Stimulated activated CD4-positive, alpha-beta T cell treated with anti-CD3 and anti-CD28 coated beads, Interleukin-1b, Interleukin-23, amount 100 ng/mL, for 48 hours (primary cell): Measurements from ENCODE around the gene MTFMT.
A peak's percentile ranks its signal among the peaks of the same experiment; 100 is the strongest.

Experiments used
- DNase-seq: peaks from one replicate; pipeline ENCODE4 v3.0.0-alpha.2; 2020

MTFMT gene

DNA sequence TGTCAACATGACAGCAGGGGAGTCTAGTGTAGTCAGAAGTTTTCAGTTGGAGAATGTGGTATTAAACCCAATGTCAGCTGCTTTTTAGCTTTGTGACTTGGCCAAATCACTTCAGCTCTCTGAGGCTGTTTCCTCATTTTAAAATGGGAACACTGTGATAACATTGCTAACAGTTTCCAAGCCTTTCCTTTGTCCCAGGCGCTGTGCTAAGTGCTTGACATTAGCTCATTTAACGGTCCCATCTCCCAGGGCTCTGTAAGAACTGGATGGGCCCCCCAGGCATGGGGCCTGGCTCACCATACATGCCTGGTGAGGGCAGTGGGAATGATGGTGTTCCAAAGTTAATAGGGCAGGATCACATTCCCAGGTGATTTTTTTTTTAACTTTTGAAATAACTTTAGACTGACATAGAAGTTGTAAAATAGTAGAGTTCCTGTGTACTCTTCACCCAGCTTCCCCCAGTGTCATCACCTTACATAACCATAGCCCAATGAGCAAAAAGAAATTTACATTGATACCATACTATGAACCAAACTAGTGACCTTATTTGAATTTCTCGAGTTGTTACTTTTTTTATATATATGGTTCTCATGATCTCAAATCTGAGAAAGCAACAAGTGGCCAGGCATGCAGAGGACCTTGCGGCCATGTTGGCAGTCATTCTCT lies 30.6 kb upstream of the MTFMT start:
- DNase-seq: no peak

DNA sequence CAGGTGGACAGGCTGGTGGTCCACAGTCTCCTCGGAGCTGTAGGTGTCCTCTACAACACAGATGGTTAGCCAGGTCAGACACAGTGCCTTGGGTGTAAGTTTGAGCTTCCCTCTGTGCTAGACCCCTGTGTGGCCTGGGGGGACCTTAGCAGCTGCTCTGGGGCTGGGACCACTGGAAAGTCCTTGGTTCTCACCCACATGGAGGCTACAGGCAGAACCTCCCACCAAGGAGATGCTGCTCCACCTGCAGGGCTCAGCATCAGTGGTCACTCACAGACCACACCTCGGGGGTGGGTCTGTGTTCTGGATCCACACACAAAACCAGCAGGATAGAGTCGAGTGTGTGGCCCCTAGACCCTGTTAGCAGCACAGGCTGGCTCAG lies 29.9 kb upstream of the MTFMT start:
- DNase-seq: no peak

DNA sequence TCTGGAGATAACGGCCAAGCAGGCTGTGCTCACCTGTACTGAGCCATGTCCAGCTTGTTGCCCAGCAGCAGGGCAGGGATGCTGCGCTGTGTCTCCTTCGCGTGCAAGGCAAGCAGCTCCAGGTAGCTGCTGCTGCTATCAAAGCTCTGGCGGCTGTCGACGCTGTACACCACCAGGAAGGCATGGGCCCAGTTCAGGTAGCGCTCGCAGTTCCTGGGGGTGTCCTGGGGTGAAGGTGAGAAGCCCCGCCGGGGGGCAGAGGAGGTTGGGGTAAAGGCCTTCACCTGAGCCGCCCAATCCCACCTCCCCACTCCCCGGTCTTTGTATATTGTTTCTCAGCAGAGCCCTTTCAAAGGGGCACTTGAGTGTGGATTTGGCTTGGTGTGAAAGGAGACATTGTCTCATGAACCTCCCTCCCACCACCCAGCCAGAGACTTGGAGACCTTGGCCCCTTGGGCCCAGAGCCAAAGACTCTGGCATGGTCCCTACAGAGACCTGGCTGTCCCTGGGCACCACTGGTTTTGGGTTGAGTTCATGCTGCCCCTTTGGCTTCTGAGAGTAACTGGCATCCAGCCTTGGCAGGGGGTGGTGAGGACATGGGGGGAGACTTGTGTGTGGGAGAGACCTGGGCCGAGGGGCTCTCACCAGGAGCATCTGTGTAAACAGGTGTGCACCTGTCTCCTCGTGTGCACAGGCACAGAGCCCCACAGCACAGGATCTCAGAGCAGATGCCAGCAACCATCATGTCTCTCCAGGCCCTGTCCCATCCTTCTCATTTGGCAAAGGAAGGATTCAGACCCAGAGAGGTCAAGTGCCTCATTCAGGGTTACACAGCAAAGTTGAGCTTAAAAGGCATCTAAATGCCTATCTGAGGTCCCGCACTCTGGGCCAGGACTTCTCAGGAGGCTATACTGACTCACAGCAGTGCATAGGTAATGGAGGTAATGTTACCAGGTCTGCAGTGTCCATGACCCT lies 29.2 kb upstream of the MTFMT start:
- DNase-seq: no peak

DNA sequence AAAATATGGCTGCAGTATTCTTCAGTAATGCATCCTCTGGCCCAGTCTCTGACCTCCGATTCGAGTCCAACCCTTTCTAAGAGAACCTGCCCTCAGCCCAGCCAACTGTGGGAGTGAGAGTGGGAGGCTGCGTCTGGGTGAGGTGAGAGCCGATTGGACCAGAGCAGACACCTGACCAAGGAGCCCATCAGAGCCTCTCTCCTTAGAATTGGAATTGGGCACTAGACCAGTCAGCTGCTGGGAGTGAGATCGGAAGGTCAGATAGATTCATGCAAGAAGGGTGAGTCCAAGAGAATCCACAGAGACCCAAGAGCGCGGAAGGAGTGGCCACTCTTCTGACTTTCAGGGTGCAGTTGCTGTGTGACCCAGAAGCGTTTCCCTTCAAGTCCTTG lies 28.1 kb upstream of the MTFMT start:
- DNase-seq: no peak

DNA sequence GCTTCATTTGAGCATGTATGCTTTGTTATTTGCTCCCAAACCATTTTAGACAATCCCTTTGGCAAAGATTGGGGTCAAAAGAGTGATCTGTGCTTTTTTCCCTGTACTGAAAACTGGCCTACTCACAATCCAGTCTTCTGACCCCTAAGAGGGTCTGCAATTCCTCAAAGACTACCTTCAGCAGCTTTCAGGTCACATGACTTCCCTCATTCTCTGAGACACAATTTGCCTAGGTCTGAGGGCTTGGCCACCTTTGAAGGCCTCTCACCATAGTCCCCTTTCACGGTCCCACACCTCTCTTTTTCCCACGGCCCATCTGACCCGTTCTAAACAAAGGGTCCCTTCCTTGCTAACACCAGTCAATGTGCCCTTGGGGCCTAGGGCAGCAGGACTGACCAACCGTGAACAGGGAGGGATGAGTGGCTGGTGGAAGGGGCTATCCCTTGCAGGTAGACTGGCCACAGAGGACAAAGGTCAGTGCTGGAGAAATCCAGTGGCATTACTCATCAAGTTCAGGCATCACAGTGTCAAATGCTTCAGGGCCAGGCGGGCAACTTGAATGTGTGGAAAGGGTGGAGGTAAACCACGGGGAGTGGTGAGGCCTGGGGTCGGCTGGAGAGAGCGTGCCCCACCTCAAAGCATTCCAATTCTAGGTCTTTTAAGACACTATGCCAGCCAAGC lies 27.6 kb upstream of the MTFMT start:
- DNase-seq: no peak

DNA sequence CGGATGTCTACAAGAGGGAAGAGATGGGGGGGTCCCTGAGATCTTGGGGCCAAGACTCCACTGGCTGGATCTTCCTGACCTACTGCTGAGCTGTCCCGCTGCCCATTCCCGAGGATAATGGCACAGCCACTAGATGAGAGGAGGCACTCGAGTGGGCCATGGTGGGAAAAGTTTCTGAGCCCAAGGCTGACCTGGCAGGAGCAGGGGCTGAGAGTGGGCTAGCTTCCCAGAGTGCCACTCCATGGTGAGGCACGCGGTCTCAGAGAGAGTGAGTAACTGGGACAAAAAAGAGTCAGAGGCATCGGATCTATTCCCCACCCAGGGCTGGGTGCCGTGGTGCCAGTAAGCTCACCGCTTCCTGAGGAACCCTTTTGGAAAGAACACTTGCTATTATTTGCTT lies 26.7 kb upstream of the MTFMT start:
- no peak for DNase-seq

DNA sequence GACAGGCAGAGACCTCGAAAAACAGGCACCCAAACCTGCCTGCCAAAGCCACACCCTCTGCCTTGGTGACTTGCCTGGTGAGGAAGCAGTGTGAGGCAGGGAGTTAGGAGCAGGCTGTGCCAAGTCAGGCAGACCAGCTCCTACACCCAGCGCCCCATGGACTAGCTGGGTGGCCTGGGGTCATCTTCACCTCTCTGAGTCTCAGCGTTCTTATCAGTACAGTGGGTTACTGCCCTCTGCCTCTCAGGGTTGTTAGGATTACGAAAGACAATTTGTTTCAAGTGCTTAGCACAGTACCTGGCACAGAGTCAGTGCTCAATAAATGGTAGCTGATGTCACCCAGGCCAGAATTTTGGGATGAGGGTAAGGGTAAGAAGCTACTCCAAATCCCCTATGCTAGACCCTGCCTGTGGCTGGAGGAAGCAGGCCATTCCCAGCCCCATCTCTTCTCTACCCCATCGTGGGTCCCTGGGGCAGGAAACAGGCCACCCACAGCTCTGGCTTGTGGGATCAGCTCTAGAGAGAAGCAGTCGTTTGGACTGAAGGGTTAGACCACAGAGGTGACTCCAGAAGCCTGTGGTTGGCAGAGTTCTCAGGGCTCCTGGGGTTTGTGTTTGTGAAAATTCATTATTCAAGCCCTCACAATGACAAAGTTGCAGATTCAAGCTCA lies 25.9 kb upstream of the MTFMT start:
- DNase-seq: no peak

DNA sequence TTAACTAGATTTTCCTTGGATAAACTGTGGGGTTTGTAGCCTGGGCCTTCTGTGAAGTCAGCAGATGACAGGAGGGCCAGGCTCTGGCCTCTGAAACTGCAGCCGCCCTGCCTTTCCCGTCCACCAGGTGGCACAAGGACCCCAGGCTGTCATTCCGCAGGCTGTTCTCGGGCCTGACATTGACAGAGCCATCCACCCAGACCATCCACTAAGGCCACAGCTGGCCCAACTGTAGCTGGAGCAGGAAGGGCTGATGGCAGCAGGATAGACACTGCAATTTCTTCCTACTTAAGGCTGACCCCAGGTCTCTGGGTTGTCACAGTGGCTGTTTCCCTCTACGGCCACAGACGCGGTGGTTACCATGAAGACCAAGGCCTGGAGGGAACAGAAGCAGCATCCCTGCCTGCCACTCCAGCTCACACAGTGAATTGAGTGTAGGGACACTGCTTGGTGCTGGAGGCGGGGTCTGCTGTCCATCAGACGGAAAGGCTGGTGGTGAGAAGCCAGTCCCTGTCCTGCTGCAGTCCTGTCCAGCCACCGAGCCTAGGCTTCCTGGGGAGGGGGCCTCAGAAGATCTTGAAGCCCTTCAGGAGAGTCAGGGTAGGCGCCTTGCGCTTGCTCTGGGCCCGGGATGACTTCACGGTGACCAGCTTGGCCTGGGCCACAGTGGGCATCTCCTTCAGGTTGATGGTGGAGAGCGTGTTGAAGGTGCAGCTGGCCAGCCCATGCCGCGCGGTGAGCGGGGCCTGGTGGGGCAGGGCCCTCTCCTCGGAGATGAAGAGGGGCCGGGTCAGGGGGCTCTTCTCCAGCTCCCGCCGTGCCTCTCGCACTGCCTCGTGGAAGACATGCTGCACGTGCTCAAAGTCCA lies 25.1 kb upstream of the MTFMT start:
- DNase-seq: peak; percentile 55

DNA sequence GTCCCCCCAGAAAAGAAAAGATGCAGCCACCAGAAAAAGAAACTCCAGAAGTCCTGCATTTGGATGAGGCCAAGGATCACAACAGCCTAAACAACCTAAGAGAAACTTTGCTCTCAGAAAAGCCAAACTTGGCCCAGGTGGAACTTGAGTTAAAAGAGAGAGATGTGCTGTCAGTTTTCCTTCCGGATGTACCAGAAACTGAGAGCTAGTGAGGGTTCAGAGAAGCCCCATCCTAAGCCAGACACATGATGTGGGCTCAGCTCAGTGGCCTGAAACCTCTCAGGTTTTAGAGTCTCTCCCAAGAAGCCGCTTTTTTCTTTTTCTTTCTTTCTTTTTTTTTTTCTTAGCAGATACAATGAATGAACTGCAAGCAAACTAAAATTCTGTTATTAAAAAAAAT lies 23.5 kb upstream of the MTFMT start:
- no peak for DNase-seq

DNA sequence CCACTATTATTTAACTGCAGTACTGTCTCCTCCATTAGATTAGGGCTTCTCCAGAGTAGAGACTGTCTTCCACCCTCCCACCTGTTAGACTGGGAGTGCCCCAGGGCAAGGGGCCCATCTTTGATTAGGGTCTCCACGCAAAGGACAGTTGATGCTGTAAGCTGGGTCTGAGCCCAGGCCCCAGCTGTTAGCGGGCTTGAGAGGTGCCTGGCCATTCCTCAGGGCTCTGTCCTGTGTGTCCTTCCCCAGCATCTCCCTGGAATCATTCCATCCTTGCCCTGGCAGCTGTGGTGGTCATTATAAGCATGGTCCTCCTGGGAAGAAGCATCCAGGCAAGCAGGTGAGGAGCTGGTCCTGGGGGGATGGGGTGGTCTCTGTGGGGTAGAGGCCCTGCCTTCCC lies 21.8 kb upstream of the MTFMT start:
- no peak for DNase-seq

DNA sequence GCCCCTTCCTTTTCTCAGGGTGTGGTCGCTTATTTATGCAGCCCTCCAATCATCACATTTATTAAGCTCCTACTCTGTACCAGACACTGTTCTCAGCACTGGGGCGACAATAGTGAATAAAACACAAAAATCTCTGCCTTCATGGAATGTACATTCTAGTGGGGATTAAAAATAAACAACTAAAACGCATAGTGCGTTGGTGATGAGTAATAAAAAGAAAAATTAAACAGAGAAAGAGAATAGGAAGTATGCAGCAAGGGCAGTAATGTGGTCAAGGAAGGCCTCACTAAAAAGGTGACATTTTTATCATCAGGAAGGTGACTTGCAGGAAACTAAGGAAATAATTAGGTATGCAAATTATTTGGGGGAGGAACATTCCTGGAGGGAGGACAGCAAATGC lies 20.8 kb upstream of the MTFMT start:
- DNase-seq: no peak

DNA sequence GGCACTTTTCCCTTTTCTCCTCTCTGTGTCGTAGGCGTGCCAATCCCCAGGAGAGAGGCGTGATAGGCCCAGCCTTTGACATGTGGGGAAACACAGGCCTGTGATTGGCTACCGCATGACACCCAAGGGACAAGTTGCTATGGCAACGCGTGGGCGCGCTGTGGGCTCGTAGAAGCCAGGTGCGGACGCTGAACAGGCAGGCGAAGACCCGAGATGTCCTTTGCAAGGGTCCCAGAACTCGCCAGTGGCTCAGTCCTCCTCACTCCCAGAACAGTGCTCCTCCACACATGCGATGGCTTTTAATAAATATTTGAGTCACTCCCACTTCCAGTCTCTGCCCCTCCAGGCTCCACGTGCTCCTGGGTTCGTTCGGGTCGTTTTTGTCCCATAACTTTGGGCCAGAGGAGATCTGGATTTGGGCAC lies 20.0 kb upstream of the MTFMT start:
- DNase-seq: peak; percentile 91

DNA sequence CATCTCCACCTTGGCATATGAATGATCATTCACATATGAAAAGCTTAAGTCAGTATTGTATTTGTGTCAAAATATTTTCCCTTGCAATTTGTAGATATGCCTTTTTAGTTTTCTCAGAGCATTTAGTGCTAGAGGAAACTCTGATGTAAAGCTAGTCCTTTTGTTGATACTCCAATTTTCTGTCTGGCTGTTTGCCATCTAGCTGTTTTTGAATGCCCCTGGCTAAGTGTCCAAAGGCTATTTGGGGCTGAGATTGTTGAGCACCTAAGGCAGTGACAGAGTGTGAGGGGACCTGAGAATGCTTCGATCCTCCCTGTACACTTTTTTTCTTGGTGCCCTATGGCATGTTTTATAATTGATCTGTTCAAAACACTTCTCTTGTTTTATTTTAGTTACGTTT lies 18.8 kb upstream of the MTFMT start:
- no peak for DNase-seq

DNA sequence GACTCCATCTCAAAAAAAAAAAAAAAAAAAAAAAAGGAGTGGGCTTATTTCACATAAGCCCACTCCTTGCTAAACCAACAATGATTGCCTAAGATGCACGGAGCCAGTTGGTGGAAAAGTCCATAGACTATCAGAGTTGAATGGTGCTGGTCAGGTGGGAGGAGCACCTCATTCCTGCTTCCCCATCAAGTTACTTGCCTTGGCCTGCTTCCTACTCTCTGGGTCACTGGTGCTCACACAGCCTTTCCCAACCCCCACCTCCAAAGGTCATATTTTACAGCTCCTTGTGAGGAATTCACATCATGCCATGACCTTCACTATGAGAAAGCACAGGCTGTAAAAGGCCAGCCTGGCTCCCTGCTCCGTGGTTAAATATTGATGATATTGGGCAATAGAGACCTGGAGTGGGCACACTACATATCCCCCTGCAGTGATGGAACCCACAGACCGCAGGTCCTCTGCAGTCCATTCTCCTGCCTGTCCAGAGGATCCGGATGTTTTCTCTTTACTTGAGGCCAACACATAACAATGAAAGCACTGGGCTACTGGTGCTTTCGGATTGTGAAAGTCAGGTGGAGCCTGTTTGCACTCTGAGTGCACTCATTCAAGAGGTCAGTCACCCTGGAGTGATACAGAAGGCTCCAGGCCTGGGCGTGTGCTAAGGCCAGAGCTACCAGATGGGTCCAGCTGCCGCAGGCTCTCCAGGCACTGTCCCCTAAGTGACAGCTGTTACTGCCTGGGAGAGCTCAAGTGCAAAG lies 15.5 kb upstream of the MTFMT start, which contains the start of gene SLC51B:
TSS of gene SLC51B (plus strand) at position 664 of the 758 bp plus-strand sequence. CDS start 4,618 bp downstream, outside the sequence.
- DNase-seq: no peak

DNA sequence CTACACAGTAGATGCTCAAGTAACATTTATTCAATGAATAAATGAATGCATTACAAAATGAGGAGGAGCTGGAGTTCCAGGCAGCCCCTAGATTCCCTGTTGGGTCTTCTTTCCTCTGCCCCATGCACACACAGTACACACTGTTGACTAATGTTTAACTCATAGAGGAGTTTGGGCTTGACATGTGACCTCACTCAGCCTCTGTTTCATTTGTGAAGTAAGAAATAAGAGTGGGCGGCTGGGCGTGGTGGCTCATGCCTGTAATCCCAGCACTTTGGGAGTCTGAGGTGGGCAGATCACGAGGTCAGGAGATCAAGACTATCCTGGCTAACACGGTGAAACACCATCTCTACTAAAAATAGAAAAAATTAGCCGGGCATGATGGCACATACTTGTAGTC lies 14.8 kb upstream of the MTFMT start:
- peak; percentile 39 for DNase-seq

DNA sequence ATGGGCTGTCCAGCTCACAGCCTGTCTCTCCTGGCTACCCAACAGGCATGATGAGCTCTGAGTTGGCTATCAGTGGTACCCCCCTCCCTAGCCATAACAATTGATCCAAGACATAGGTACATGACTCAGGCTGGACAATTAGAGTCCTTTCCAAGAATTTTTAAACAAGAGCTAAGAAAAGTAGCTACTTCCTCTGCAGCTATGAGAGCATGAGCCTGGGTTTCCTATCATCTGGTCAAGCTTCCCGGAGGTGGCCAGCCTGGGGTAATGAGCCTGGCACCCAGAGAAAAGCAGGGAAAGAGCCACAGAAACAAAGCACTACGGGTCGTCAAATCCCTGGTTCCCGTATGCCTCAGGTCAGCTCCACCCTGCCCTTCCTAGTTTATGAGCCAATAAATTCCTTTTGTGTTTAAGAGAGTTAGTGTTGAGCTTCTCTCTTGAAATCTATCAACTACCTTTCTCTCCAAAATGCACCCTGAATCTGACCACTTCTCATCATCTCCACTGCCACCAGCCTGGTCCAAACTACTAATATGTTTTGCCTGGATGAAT lies 13.4 kb upstream of the MTFMT start:
- no peak for DNase-seq

DNA sequence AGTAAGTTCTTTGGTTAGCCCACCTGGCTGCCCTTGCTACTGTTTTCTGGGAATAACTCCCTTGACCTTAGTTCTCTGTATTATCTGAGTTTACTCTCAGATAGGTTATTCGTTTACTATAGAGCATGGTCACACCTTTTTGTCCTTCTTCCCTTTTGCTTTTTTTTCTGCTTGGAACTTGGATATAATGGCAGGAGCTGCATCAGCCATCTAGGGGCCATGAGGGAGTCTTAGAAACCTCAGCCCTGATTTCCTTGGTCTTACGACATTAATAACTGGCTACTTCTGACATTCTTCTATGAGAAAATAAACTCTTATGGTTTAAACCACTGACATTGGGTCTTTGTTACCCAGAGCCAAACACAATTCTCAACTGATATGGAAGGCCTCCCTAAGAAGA lies 12.3 kb upstream of the MTFMT start:
- DNase-seq: no peak

DNA sequence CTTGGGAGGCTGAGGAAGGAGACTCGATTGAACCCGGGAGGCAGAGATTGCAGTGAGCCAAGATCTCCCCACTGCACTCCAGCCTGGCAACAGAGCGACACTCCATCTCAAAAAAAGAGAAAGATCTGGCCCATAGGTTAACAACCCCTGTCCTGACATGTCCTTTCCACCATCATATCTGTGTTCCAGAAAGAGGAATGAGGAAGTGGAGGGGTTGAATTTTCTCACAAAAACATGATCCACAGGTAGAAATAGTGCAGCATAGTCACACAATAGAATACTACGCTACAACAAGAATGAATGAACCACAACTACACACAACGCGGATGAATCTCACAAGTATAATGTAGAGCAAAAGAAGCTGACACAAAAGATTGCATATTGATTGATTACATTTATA lies 11.0 kb upstream of the MTFMT start:
- DNase-seq: no peak

DNA sequence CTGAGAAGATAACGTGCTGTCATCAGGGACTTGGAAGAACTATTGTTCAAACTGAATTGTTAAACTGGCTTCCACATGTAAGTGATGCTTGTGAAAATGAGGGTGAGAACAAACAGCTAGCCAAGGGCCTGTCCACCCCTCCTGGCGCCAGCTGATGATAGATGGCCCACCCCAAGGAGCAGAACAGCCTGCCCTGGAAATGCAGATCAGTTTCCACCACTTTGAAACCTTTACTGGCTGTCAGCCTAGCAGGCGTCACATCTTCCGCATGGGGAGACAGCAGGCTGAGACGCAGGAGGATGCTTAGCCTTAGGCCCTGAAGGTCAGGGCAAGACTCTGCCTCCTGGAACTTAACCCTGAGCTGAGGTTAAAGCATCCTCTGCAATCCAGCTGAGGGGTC lies 9.4 kb upstream of the MTFMT start:
- no peak for DNase-seq

DNA sequence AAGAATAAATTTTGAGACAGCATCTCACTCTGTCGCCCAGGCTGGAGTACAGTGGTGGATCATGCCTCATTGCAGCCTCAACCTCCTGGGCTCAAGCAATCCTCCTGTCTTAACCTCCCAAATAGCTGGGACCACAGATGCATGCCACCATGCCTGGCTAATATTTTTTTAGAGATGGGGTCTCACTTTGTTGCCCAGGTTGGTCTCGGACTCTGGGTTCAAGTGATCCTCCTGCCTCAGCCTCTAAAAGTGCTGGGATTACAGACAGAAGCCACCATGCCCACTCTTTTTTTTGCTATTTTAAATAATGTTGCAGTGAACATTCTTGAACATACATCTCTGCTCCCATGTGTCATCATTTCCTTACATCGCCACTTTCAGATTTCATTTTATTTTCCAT lies 9.0 kb upstream of the MTFMT start:
- no peak for DNase-seq

DNA sequence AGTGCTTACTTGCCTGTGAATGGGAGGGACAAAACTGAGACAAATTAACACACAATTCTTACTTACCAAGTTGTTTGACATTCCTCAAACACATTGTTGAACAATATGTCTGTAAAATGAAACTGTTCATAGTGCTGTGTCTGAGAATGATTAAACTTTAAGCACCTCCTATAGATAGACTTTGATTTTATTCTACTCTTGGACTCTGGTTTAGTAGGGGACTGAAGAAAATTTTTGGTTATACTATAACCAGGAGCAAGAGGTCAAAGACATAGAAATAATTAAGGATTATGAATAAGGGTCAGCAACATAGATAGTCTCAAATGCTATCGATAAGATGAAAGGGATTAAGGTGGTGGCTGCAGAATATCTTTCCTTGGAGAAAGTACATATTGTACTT lies 7.9 kb upstream of the MTFMT start:
- DNase-seq: no peak
